H54 (cell line): ENCODE measurements around the gene VAV1.

ENCODE experiments used
- DNase-seq: peaks from one replicate; pipeline ENCODE4 v3.0.0; 2011; ENCODE audit warnings: low spot score, mixed read lengths; ENCODE audit not compliant: insufficient read length
- FAIRE-seq: peaks from 3 replicates; lab custom pipeline; 2011; peaks lifted over from hg19 to GRCh38; lab: Jason Lieb, UNC
- POLR2A ChIP-seq: IDR thresholded peaks from 2 replicates; pipeline ENCODE4 v1.6.1; 2011; ENCODE audit warnings: low read depth, mild to moderate bottlenecking, low read length

Gene VAV1

GRCh38 chr19:6835501-6835900 is 63.0 kb downstream of the VAV1 start:
- DNase-seq (no peak), FAIRE-seq (no peak)
- no peak for TF ChIP-seq POLR2A

GRCh38 chr19:6837525-6837924 is 65.0 kb downstream of the VAV1 start:
- DNase-seq (no peak), FAIRE-seq (no peak)
- TF ChIP-seq POLR2A, result no peak

GRCh38 chr19:6838062-6838655 is 65.7 kb downstream of the VAV1 start:
- TF ChIP-seq POLR2A, result no peak
- FAIRE-seq, result no peak
- no peak for DNase-seq

- no peak for DNase-seq
- TF ChIP-seq POLR2A, result no peak
- FAIRE-seq, result no peak
Measured at GRCh38 chr19:6842871-6843607, 70.5 kb downstream of the VAV1 start.

GRCh38 chr19:6847828-6848200 is 75.3 kb downstream of the VAV1 start:
- no peak for TF ChIP-seq POLR2A
- DNase-seq, result no peak
- FAIRE-seq, result no peak

GRCh38 chr19:6848986-6849385 is 76.5 kb downstream of the VAV1 start:
- FAIRE-seq, result no peak
- DNase-seq, result no peak
- no peak for TF ChIP-seq POLR2A

GRCh38 chr19:6849876-6850275 is 77.4 kb downstream of the VAV1 start:
- FAIRE-seq, result no peak
- DNase-seq, result no peak
- no peak for TF ChIP-seq POLR2A

- DNase-seq (no peak), FAIRE-seq (no peak)
- TF ChIP-seq POLR2A, result no peak
Measured at GRCh38 chr19:6851359-6851758, 78.9 kb downstream of the VAV1 start.

- FAIRE-seq (no peak), DNase-seq (no peak)
- TF ChIP-seq POLR2A, result no peak
Measured at GRCh38 chr19:6852001-6852400, 79.5 kb downstream of the VAV1 start.

GRCh38 chr19:6853868-6854267 is 81.4 kb downstream of the VAV1 start:
- no peak for TF ChIP-seq POLR2A
- no peak for FAIRE-seq
- no peak for DNase-seq

- TF ChIP-seq POLR2A, result no peak
- FAIRE-seq (no peak), DNase-seq (no peak)
Measured at GRCh38 chr19:6854758-6855157, 82.2 kb downstream of the VAV1 start.

- no peak for FAIRE-seq
Measured at GRCh38 chr19:6856749-6857372, 84.4 kb downstream of the VAV1 start.

GRCh38 chr19:6861683-6862286 is 89.3 kb downstream of the VAV1 start:
- DNase-seq, result no peak
- no peak for TF ChIP-seq POLR2A
- FAIRE-seq, result no peak

More at GRCh38 chr19:6856749-6857372, 84.4 kb downstream of the VAV1 start:
- no peak for TF ChIP-seq POLR2A
- DNase-seq, result no peak

GRCh38 chr19:6862673-6863078 is 90.2 kb downstream of the VAV1 start:
- no peak for TF ChIP-seq POLR2A
- FAIRE-seq (peak; percentile 66), DNase-seq (peak; percentile 75)

GRCh38 chr19:6864325-6864940 is 91.9 kb downstream of the VAV1 start:
- FAIRE-seq (no peak), DNase-seq (no peak)
- TF ChIP-seq POLR2A, result no peak
